WTC11 (cell line): ENCODE results near the gene PPP1R26. TPM values are rescaled to one million over a fixed set of nuclear protein-coding genes. Genes with fewer than 3 reads are reported as not detected.

ENCODE experiments used
- ATAC-seq: fragments of 200-7000 bp; cut with Tn5 transposase; 2 replicates; pipeline ENCODE4 v1.10.0; 2021; ENCODE audit warnings: mild to moderate bottlenecking, moderate library complexity
- CTCF ChIA-PET: fragments of 300-600 bp; sonication (Branson Sonifier 250); formaldehyde crosslinking; loops from one replicate; lab custom pipeline; 2021; ENCODE audit warnings: antibody characterized with exemption; lab: Charles Lee
- POLR2A ChIA-PET: fragments of 350-600 bp; sonication (Branson Sonifier 250); formaldehyde crosslinking; loops from one replicate; lab custom pipeline; 2021; ENCODE audit warnings: antibody characterized with exemption; lab: Charles Lee
- DNase-seq: peaks from one replicate; pipeline ENCODE4 v3.0.0; 2021; ENCODE audit warnings: low spot score
- H3K27ac Mint-ChIP-seq: 2 replicates; pipeline ENCODE4 v1.8.0; 2021; ENCODE audit warnings: mixed read lengths
- H3K27me3 Mint-ChIP-seq: 2 replicates; pipeline ENCODE4 v1.8.0; 2021; ENCODE audit warnings: low read depth, mild to moderate bottlenecking, moderate library complexity, mixed read lengths
- H3K36me3 Mint-ChIP-seq: 2 replicates; pipeline ENCODE4 v1.8.0; 2021; ENCODE audit warnings: mixed read lengths
- H3K4me1 Mint-ChIP-seq: 2 replicates; pipeline ENCODE4 v1.8.0; 2022; ENCODE audit warnings: mixed read lengths
- H3K4me3 Mint-ChIP-seq: 2 replicates; pipeline ENCODE4 v1.8.0; 2021; ENCODE audit warnings: mild to moderate bottlenecking, moderate library complexity, mixed read lengths
- H3K9me3 Mint-ChIP-seq: 2 replicates; pipeline ENCODE4 v1.8.0; 2021; ENCODE audit warnings: mixed read lengths
- ATF1 ChIP-seq: sonication (generic); formaldehyde crosslinking; IDR thresholded peaks from 2 replicates; pipeline ENCODE4 v1.8.1; 2023; ENCODE audit warnings: mild to moderate bottlenecking, moderate library complexity, missing genetic modification reagents
- E2F1 ChIP-seq: sonication (generic); formaldehyde crosslinking; IDR thresholded peaks from 2 replicates; pipeline ENCODE4 v1.8.0; 2022; ENCODE audit warnings: mild to moderate bottlenecking, missing genetic modification reagents
- E2F5 ChIP-seq: sonication (generic); formaldehyde crosslinking; IDR thresholded peaks from 2 replicates; pipeline ENCODE4 v1.8.1; 2022; ENCODE audit warnings: mild to moderate bottlenecking, moderate library complexity, missing genetic modification reagents
- EMX1 ChIP-seq: fragments of 250-450 bp; sonication (Bioruptor Pico); IDR thresholded peaks from 2 replicates; pipeline ENCODE4 v1.8.0; 2021; ENCODE audit warnings: mild to moderate bottlenecking
- GRHL2 ChIP-seq: fragments of 250-450 bp; sonication (Bioruptor Pico); IDR thresholded peaks from 2 replicates; pipeline ENCODE4 v1.8.0; 2022; ENCODE audit warnings: mild to moderate bottlenecking, moderate library complexity; ENCODE audit not compliant: insufficient replicate concordance, severe bottlenecking
- HMGXB4 ChIP-seq: sonication (generic); formaldehyde crosslinking; IDR thresholded peaks from 2 replicates; pipeline ENCODE4 v1.8.1; 2023; ENCODE audit warnings: mild to moderate bottlenecking, moderate library complexity, missing genetic modification reagents
- KAT7 ChIP-seq: sonication (generic); formaldehyde crosslinking; IDR thresholded peaks from 2 replicates; pipeline ENCODE4 v1.8.1; 2023; ENCODE audit warnings: missing genetic modification reagents, mild to moderate bottlenecking, borderline replicate concordance
- MXD4 ChIP-seq: fragments of 250-450 bp; sonication (Bioruptor Pico); IDR thresholded peaks from 2 replicates; pipeline ENCODE4 v1.8.0; 2021; ENCODE audit warnings: mild to moderate bottlenecking, moderate library complexity, borderline replicate concordance
- PREB ChIP-seq: sonication (generic); formaldehyde crosslinking; IDR thresholded peaks from 2 replicates; pipeline ENCODE4 v1.8.1; 2022; ENCODE audit warnings: mild to moderate bottlenecking, missing genetic modification reagents, moderate library complexity, borderline replicate concordance
- RELA ChIP-seq: sonication (generic); formaldehyde crosslinking; IDR thresholded peaks from 2 replicates; pipeline ENCODE4 v1.8.1; 2022; ENCODE audit warnings: missing genetic modification reagents, mild to moderate bottlenecking, borderline replicate concordance
- SMAD4 ChIP-seq: sonication (generic); formaldehyde crosslinking; IDR thresholded peaks from 2 replicates; pipeline ENCODE4 v1.8.0; 2022; ENCODE audit warnings: mild to moderate bottlenecking, missing genetic modification reagents
- SOX15 ChIP-seq: fragments of 250-450 bp; sonication (Bioruptor Pico); IDR thresholded peaks from 2 replicates; pipeline ENCODE4 v1.9.0; 2021; ENCODE audit warnings: mild to moderate bottlenecking
- TCF7 ChIP-seq: sonication (generic); formaldehyde crosslinking; IDR thresholded peaks from 2 replicates; pipeline ENCODE4 v1.8.0; 2022; ENCODE audit warnings: mild to moderate bottlenecking, low read depth, missing genetic modification reagents, moderate library complexity
- ZNF138 ChIP-seq: sonication (generic); formaldehyde crosslinking; conservative IDR thresholded peaks from 2 replicates; pipeline ENCODE4 v1.8.1; 2022; ENCODE audit warnings: mild to moderate bottlenecking, moderate library complexity, missing genetic modification reagents
- ZNF281 ChIP-seq: sonication (generic); formaldehyde crosslinking; IDR thresholded peaks from 2 replicates; pipeline ENCODE4 v1.8.0; 2023; ENCODE audit warnings: mild to moderate bottlenecking, missing genetic modification reagents
- ZNF423 ChIP-seq: fragments of 250-450 bp; sonication (Bioruptor Pico); IDR thresholded peaks from 2 replicates; pipeline ENCODE4 v2.1.2; 2022; ENCODE audit warnings: mild to moderate bottlenecking, moderate library complexity
- ZNF425 ChIP-seq: fragments of 250-450 bp; sonication (Bioruptor Pico); conservative IDR thresholded peaks from 2 replicates; pipeline ENCODE4 v1.9.0; 2021; ENCODE audit warnings: mild to moderate bottlenecking
- ZNF532 ChIP-seq: fragments of 250-450 bp; sonication (Bioruptor Pico); IDR thresholded peaks from 2 replicates; pipeline ENCODE4 v1.9.0; 2021; ENCODE audit warnings: mild to moderate bottlenecking, borderline replicate concordance
- total RNA-seq: library from RNA; stranded (reverse); gene quantifications from 3 replicates; pipeline ENCODE4 v1.2.3, GENCODE V29; 2021

Gene PPP1R26
- total RNA-seq, 1 experiment from 2014 or later = 44.4 TPM

GRCh38 chr9:135439916-135440315, 39.7 kb upstream of the PPP1R26 start:
- ChIA-PET POLR2A (no interaction called here), CTCF (interaction anchor here (1.1 to 2.7 kb wide), 10 partner anchors 15 to 370 kb away, joined by 3 to 30 read pairs (median 6); a partner anchor contains a TSS)
- DNase-seq (no peak), ATAC-seq (no peak)
- Mint-ChIP-seq H3K36me3 (peaks cover 10% of the 10 kb centered on the region), H3K4me3 (no peak overlapping the region), H3K4me1 (peaks cover 25% of the 10 kb centered on the region), H3K9me3 (peaks cover 26% of the 10 kb centered on the region), H3K27me3 (no peaks in the 10 kb centered on the region; the same call in 1 of the 2 replicates), H3K27ac (no peak overlapping the region)
- TF ChIP-seq PREB (CRISPR knock-in tag) (no peak), RELA (CRISPR knock-in tag) (no peak), ZNF138 (CRISPR knock-in tag) (no peak), ZNF423 (no peak), ZNF425 (CRISPR knock-in tag) (no peak), ZNF281 (no peak), MXD4 (CRISPR knock-in tag) (no peak), SOX15 (CRISPR knock-in tag) (no peak), SMAD4 (CRISPR knock-in tag) (no peak), E2F5 (CRISPR knock-in tag) (no peak), GRHL2 (CRISPR knock-in tag) (no peak), ZNF532 (CRISPR knock-in tag) (no peak), EMX1 (CRISPR knock-in tag) (no peak), KAT7 (no peak), E2F1 (CRISPR knock-in tag) (no peak), ATF1 (CRISPR knock-in tag) (no peak), HMGXB4 (CRISPR knock-in tag) (no peak), TCF7 (no peak)
